ENCODE results near the gene ITIH6. TPM values are rescaled to one million over a fixed set of nuclear protein-coding genes. Genes with fewer than 3 reads are reported as not detected.

The ITIH6 gene
- total RNA-seq, 2 donors from 2014 or later: not detected

GRCh38 chrX:54715621-54716020 is 82.4 kb downstream of the ITIH6 start:
- Mint-ChIP-seq H3K9me3 (no peaks in the 10 kb centered on the region), H3K4me1 (ENCODE audit: low read depth in 2 of 2) (no peaks in the 10 kb centered on the region)

DNA sequence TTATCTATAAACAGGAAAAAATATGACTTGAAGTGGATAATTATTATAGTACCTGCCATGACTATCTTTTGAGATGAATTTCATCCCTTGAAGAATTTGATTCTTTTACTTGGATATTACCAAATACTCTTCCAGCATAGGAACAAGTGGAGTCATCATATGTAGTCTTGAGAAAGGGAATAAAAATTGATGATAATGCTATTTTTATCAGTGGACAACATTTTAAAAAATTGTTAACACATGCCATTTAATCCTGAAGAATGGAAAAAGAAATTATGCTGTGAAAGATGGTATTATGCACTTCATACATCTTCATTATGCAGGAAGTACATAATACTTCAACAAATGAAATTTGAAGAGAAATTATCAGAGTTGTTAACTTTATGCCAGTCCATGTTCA is 83.6 kb downstream of the ITIH6 start:
- no peak for ATAC-seq
- peaks cover 21 to 27% of the 10 kb centered on the region in 2 donors for H3K27me3 Mint-ChIP-seq
- no peaks in the 10 kb centered on the region for H3K36me3 Mint-ChIP-seq
- no peak for DNase-seq (ENCODE audit: low spot score)
- H3K4me3 Mint-ChIP-seq: no peak overlapping the region
- no peak overlapping the region for H3K27ac Mint-ChIP-seq
- H3K9me3 Mint-ChIP-seq: no peaks in the 10 kb centered on the region
- H3K4me1 Mint-ChIP-seq (ENCODE audit: low read depth in 2 of 2): no peaks in the 10 kb centered on the region

More at GRCh38 chrX:54715621-54716020, 82.4 kb downstream of the ITIH6 start:
- no peaks in the 10 kb centered on the region for H3K36me3 Mint-ChIP-seq
- no peak for ATAC-seq
- H3K27ac Mint-ChIP-seq: no peak overlapping the region
- H3K27me3 Mint-ChIP-seq: peaks cover 13 to 24% of the 10 kb centered on the region in 2 donors
- no peak for DNase-seq (ENCODE audit: low spot score)
- no peak overlapping the region for H3K4me3 Mint-ChIP-seq

GRCh38 chrX:54711735-54712134 is 86.3 kb downstream of the ITIH6 start:
- Mint-ChIP-seq H3K9me3 (no peaks in the 10 kb centered on the region), H3K27ac (no peak overlapping the region), H3K4me1 (ENCODE audit: low read depth in 2 of 2) (no peaks in the 10 kb centered on the region), H3K27me3 (peaks cover 16 to 27% of the 10 kb centered on the region in 2 donors), H3K4me3 (no peak overlapping the region), H3K36me3 (no peaks in the 10 kb centered on the region)
- ATAC-seq (no peak), DNase-seq (ENCODE audit: low spot score) (no peak)

GRCh38 chrX:54710920-54711319 is 87.1 kb downstream of the ITIH6 start:
- Mint-ChIP-seq H3K4me3 (no peak overlapping the region), H3K27me3 (peaks cover 24 to 33% of the 10 kb centered on the region in 2 donors), H3K36me3 (no peaks in the 10 kb centered on the region), H3K4me1 (ENCODE audit: low read depth in 2 of 2) (no peaks in the 10 kb centered on the region), H3K9me3 (no peaks in the 10 kb centered on the region), H3K27ac (no peak overlapping the region)
- DNase-seq (ENCODE audit: low spot score) (no peak), ATAC-seq (no peak)

DNA sequence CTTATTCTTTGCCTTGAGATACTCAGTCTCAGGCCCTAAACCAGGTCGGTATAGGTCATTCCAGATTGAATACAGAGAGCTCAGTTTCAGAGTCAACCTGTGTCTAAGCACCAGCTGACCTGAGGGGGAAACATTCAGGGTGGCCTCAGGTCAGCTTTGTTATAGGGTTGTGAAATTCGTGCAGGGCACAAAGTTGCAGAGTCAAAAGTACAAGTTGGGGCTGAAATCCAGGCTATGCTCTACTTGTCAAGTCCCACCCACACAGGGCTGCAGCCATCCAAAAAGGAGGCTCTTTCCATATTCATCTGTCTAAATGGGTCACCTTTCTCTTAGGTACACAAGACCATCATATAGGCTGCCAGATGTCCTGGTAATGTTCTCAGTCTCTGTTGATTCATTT is 89.7 kb downstream of the ITIH6 start:
- Mint-ChIP-seq H3K27ac (no peak overlapping the region), H3K4me1 (ENCODE audit: low read depth in 2 of 2) (no peaks in the 10 kb centered on the region), H3K4me3 (no peak overlapping the region)

More for the DNA sequence above, 89.7 kb downstream of the ITIH6 start:
- Mint-ChIP-seq H3K27me3 (peaks cover 29 to 31% of the 10 kb centered on the region in 2 donors), H3K9me3 (no peaks in the 10 kb centered on the region), H3K36me3 (no peaks in the 10 kb centered on the region)
- ATAC-seq: no peak
- no peak for DNase-seq (ENCODE audit: low spot score)

Other genes starting within 250 kb of the ITIH6 start
- 10 to 100 TPM; 25.0 to 40.5 TPM for gene MAGED2, start 9.5 kb upstream of the ITIH6 start, total RNA-seq
- gene TRO, start 122.6 kb upstream of the ITIH6 start, total RNA-seq: 1 to 10 TPM; 2.1 to 3.0 TPM
- gene PFKFB1, start 195.9 kb upstream of the ITIH6 start, total RNA-seq: under 1 TPM; 0.24 to 0.81 TPM
- gene APEX2, start 202.1 kb upstream of the ITIH6 start, total RNA-seq: 10 to 100 TPM; 24.1 to 34.1 TPM
- gene ALAS2, start 232.7 kb upstream of the ITIH6 start, total RNA-seq: not detected

All from natural killer cell treated with Interleukin-12 subunit alpha and Interleukin-12 subunit beta and Interleukin-15 and Interleukin-18, amount 100 ng/mL, for 72 hours (primary cell).